CD4-positive, alpha-beta T cell treated with Interferon alpha-2 for 1 hour (primary cell): Measurements from ENCODE around the gene MMP20.

ENCODE experiments used
- DNase-seq, 2 donors: peaks; one replicate each; pipeline ENCODE4 v3.0.0-alpha.2; 2020 to 2022

The MMP20 gene

GRCh38 chr11:102591160-102591718, 33.9 kb downstream of the MMP20 start:
- no peak for DNase-seq

- DNase-seq = no peak
Measured at GRCh38 chr11:102590276-102591049, 34.7 kb downstream of the MMP20 start.

DNA sequence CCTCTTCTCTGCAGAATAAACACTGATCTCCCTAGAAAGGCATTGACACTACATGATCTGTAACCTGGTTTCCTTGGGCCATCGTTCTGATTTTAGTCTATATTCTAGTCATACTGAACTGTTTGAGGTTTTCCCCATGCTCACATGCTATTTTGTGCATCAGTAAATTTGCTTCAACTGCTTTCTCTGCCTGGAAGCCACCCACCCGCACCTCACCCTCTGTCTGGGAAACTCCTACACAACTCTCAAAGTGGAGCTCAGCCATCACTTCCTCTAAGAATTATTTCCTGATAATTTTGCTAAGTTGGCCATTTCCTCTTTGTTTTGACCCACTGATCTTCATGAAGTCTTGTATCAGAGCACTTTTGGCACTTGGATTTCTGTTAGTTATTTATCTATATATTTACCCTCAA, 36.1 kb downstream of the MMP20 start:
- DNase-seq = peak in 1 of 2 donors; percentile 25

GRCh38 chr11:102587722-102588121, 37.4 kb downstream of the MMP20 start:
- DNase-seq = no peak

DNA sequence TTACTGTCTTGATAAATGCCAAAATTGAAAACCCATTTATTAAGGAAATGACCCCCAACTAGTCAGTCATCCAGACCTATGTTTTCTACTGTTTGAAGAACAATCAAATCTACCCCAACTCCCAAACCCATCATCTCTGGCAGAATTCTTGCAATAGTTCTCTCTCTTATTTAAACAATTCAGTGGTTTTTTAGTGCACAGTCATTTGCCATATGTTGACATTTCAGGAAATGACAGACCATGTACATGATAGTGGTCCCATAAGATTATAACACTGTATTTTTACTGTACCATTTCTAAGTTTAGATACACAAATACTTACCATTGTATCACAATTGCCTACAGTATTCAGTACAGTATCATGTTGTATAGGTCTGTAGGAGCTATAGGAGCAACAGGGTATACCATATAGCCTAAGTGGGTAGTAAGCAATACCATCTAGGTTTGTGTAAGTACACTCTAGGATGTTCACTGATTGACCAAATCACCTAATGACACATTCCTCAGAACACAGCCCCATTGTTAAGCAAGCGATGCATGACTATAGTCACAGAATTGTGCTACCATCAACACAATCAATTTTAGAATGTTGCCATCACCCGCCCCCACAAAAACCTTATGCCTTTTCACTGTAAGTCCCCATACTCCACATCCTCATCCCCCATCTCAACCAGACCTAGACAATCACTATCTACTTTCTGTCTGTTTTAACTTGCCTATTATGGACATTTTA, 41.8 kb downstream of the MMP20 start:
- no peak for DNase-seq

DNA sequence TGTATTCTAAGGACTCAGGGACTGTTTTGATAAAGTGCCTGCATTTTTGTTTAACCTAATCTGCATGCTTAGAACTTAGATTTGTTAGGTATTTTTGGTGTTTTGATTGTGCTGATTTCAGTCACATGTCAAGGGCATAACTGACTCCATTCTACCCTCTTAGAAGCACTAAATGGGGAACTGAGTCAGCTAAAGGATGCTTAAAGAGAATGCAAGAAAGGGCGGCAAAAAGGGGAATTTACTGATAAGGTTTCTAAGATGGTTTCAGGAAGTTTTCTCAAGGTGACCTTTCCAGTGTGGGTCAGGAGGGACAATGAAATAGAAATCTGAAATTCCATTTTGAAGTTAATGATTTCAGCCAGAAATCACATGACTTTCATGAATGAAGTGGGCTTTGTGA, 43.0 kb downstream of the MMP20 start:
- no peak for DNase-seq

DNA sequence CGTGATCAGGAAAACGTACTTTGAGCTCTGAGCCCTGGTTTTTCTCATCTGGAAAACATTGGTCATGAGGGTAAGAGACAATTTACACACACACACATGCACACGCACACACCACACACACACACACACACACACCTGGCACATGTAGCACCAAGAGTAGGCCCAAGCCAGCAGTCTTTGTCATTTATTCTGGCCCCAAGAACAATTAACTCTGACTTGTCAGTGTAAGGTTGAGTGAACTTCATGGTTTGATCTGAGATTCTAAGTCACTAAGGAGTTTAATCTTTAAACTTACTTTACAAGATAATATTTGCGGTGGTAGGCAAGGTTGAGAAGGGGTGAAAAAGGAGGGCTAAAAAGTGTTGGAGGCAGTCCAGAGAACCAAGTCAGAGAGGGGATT, 44.1 kb downstream of the MMP20 start:
- no peak for DNase-seq

DNA sequence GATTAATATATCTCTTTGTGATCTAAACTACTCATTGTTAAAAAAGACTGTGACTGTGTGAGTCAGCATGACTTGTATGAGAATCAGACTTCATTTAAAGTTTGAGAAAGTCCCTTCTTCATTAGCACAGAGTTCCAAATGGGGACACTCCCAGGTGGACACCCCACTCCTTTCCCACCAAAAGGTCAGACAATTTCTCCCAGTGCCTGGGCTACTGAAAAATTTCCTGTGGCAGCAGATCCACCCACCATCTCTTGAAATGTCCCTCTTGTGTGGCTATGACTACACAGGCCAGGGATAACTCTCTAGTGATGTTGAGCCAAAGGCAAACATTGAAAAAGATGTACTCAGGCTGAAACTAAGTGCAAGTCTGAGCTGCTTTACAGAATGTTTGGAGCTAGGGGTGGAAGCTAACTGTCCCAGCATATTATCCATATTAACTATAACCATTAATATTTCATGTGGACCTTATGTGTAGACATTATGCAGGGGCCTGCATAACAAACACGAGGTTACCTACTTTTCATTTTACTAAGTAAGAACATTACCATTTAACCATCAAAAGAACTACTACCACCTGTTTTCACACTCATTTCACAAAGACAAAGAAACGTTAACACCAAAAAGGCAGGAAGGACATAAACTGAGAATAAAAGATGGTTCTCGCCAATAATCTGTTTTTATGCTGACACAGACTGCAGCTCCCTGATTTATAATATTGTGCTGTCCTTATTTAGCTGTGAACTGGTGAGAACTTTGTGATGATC, 44.8 kb downstream of the MMP20 start:
- no peak for DNase-seq

GRCh38 chr11:102577723-102578122, 47.4 kb downstream of the MMP20 start:
- no peak for DNase-seq

DNA sequence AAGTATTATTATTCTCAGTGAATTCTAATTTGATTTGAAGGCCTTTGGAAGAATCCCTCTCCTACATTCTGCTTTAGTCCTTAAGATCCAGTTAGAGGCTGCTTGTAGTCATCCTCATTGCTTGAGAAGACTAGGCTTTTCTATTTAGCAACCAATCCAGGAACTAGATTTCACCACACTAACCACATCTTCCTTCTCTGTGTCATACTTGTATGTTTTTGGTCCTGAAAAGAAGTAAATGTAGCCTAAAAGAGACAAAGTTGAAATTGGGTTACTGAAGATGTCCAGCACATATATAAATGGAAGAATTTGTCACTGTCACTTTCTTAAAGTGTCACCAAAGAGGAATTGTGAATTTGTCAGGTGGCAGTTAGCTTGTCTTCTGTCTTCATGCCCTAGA, 48.0 kb downstream of the MMP20 start:
- peak in 1 of 2 donors; percentile 25 for DNase-seq

- DNase-seq = peak in 1 of 2 donors; percentile 12
Measured at GRCh38 chr11:102576350-102576749, 48.8 kb downstream of the MMP20 start.

DNA sequence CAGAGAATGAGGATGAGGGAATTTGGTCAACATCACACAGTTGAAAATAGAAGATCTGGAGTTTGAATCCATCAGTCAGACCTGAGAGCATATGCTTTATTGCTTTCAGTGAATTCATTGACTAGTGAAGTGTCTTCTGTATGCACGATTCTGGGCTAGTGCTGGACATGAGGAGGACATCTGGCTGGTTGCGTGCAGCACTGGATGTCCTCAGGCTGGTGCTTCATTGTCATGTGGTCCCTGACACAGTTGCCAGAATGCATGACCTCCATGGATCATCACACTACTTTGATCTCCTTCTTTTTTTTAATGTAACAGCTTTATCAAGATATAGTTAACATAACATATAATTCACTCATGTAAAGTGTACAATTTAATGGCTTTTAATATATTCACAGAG, 50.1 kb downstream of the MMP20 start:
- DNase-seq = no peak

- DNase-seq = no peak
Measured at GRCh38 chr11:102573851-102574250, 51.3 kb downstream of the MMP20 start.

DNA sequence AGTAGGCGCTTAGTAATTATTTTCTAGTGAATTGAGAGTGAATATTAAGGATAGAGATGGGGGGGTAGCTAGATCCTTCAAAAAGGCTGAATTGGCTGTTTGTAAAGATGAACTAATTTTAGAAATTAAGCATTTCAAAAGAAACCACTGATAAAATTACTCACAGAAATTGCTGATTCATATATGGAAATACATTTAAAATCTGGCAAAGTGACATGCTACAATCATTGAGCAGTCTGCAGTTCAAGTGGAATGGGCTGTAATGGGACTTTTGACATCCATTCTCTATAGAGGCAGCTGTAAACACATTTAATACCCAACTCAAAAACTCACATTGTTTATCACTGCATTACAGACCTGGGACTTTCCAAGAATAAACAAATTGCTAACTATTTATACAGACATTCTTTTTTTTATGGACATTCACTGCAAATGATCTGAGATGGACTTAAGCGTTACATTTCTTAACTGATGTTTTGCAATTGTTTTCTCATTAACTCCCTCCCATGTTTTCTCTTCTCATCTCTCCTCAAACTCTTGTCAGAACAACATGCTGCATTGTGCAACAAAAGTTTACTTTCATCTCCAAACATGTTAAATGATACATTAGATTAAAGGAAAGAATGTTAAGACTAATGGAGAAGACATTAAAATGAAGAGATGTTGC, 52.4 kb downstream of the MMP20 start:
- no peak for DNase-seq

DNA sequence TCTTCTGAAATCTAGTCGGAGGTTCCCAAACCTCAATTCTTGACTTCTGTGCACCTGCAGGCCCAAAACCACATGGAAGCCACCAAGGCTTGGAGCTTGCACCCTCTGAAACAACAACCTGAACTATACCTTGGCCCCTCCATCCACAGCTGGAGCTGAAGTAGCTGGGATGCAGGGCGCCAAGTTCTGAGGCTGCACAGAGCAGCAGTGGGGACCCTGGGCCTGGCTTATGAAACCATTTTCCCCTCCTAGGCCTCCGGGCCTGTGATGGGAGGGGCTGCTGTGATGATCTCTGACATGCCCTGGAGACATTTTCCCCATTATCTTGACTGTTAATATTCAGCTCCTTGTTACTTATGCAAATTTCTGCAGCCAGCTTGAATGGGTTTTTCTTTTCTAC, 56.3 kb downstream of the MMP20 start:
- DNase-seq = no peak

GRCh38 chr11:102566112-102566511, 59.0 kb downstream of the MMP20 start:
- DNase-seq = no peak

DNA sequence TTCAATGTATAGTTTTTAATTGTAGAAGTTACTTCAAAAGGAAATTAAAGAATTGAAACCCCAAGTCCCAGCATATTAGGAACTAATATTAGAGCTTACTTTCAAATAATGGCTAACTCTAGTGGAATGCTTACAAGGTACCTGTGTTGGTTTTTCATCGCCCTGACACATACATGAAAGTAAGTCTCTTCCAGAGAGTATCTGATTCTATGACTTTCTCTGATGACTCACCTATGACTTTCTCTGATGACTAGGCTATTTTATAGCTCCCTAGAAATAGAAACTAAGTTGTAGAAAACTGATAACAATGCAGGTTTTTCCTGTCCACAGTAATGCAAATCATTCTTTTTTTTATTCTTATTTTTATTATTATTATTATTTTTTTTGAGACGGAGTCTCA, 61.0 kb downstream of the MMP20 start:
- no peak for DNase-seq

DNA sequence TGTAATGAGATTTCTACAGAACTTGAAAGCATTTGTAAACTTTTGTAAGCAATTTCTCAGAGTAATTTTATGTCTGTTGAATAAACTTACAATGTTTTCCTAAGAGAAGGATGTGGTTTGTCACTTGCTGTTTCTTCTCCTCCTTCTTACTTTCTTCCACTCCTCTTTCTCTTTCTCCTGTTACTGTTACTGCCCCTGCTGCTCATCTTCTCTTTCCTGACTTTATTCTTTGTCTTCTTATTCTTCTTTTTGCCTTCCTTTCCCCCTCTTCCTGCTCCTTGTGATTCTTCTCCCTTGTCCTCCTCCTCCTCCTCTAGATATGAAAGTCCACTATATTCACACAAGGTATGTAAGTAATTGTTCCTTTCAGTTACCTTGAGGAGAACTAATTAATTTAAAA, 63.5 kb downstream of the MMP20 start:
- no peak for DNase-seq

DNA sequence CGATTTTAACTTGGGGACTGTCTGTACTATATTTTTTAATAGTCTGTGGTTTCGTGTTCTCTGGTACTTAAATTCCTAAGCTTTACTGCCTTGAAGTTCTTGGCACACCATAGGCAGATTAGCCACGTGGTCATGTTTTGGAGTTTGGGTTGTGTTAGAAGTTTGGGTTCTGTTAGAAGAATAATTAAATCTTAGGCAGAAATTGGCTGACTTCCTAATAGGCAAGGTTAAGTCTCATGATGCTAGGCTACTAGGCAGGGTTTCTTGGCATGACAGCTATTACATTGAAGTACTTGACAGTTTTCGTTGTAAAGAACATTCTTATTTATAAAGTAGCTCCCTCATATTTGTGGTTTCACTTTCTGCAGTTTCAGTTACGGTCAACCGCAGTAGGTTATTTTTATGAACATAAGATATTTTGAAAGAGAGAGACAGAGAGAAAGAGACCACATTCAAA, 64.5 kb downstream of the MMP20 start:
- DNase-seq = peak in 1 of 2 donors; percentile 45

DNA sequence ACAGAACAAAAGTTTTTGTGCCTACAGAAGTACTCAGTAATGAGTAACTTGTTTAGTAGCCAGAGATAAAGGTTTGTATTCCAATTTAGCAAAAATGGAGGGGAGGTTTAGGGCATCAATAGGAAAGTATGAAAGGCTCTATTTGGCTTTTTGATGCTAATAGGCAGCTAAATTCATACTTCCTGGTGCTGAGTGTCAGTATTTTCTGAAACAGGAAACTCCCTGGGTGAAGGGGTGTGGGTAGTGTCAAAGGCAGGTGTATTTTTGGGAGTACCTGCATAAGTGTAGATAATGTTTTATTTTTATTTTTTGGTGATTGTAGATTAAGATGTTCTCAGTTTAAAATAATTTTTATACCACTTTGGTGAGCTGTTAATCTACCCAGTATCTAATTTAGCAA, 65.3 kb downstream of the MMP20 start:
- peak; percentile 17 to 34 for DNase-seq

- DNase-seq = no peak
Measured at GRCh38 chr11:102555091-102555490, 70.0 kb downstream of the MMP20 start.

GRCh38 chr11:102553835-102554282, 71.3 kb downstream of the MMP20 start:
- DNase-seq = no peak
